HG02571 (cell line): ENCODE measurements around the gene XAF1.
"Not testable (repeated sequence)": the region's sequence is repeated elsewhere in the genome, so short reads cannot be mapped to it uniquely, and the experiment has no call there.

ENCODE experiments used
- ATAC-seq: cut with Tn5 transposase; IDR thresholded peaks from one replicate; pipeline ENCODE4 v1.9.1; 2021; ENCODE audit warnings: mild to moderate bottlenecking, moderate library complexity; ENCODE audit not compliant: unreplicated experiment

XAF1 gene

DNA sequence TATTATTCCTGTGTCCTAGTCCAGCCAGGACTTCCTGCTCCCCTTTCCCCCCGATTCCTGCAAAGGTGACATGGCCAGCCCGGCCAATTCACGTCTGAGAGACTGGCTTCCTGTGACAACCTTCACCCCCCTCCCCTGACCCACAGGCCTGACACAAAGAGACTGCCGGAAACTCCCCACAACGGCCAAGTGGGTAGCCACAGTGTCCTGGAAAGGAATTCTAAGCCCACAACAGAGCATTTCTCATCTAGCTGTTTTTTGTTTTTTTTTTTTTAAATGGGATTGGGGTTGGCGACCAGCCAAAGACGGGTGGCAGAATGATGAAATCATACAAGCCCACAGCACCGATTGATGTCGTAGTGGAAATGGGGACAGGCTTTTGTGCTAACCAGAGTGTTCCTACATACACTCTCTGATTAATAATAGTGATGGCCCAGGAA, 2.8 kb upstream of the XAF1 start:
- ATAC-seq, result no peak

GRCh38 chr17:6753546-6753945, 2.3 kb upstream of the XAF1 start:
- ATAC-seq, result no peak

DNA sequence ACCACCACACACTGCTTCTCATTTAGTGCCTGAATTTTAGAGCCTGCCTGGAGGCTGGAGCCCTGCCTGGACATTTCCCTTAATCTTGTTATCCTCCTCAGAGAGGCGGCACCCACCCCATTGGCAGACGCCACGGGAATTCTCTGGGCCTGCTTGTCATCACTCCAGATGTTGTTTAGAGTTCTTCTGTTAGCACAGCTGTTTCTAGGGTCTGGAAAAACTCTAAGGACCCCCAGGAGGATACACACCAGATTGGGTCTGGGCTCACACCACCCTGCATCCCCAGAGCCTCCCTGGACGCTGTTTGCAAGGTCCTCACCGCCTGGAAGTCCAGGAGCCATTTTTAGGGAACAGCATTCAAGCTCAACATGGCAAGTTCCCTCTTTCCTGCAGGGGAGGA, 565 bp upstream of the XAF1 start:
- ATAC-seq, result no peak

GRCh38 chr17:6756425-6757031, 682 bp downstream of the XAF1 start:
- ATAC-seq, result no peak

- ATAC-seq, result no peak
Measured at GRCh38 chr17:6757747-6758146, 1.9 kb downstream of the XAF1 start.

DNA sequence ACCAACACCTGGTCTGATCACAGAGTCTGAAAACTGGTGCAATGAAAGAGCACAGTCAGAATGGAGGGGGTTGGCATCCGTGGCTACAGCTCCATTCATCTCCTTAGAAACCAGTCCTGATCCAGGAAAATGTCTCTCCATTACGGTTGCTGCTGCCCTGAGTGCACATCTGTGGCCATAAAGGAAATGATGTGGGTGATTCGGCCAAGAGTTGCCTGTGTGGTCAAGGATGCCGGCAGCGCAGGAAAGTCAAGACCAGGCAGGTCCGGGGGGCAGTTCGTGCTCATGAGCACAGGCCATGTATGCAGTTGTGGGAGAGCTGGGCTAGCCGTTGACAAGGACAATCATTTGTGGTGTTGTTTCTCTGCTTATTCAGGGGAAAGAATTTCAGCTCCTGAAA, 5.9 kb downstream of the XAF1 start:
- ATAC-seq, result no peak

DNA sequence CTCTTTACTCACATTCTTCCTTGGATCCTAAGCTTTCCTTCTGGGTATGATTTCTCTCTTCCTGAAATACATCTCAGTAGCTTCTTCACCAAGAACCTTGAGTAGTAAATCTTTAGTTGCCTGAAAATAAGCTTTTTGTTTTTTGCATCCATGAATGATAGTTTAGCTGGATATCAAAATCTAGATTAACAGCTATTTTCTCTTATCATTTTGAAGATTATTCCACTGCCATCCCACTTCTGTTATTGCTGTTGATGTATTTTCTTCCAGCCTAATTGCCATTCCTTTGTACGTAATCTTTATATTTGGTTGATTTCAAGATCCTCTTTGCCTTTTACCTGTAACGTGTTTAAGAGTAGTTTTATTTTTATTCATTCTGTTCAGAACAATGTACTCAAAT, 12.6 kb downstream of the XAF1 start:
- ATAC-seq, result no peak

- no peak for ATAC-seq
Measured at GRCh38 chr17:6772016-6772415, 16.2 kb downstream of the XAF1 start.

- not testable (repeated sequence) for ATAC-seq
Measured at GRCh38 chr17:6774906-6775305, 19.1 kb downstream of the XAF1 start.

DNA sequence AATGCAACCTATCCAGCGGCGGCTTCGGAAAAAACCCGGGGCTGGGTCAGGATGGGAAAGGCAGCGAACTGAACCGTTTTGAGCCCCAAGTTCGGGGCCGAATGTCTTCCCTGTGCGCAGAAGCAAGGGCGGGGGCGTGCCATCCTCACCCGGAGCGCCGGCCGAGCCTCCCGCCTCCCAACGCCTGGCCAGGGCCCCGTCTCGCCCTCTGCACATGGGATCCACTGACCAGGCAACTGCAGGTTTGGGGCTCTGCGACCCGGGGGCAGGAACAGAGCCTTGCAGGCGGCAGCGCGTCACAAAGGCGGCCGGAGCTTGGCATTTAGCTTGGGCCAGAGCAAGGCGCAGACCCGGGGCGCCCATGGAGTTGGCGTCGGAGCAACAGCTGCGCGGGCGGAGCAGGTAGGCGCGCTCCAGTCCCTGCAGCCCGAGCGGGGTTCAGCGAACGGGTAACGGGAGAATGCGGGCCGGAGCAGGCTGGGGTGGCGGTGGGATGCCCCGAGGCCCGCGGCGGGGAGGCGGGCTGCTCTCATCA, 20.1 kb downstream of the XAF1 start, which contains the start of gene FBXO39:
Gene FBXO39 (plus strand): TSS at position 345 of the 535 bp plus-strand sequence. CDS start 3,654 bp downstream, outside the sequence.
- no peak for ATAC-seq

DNA sequence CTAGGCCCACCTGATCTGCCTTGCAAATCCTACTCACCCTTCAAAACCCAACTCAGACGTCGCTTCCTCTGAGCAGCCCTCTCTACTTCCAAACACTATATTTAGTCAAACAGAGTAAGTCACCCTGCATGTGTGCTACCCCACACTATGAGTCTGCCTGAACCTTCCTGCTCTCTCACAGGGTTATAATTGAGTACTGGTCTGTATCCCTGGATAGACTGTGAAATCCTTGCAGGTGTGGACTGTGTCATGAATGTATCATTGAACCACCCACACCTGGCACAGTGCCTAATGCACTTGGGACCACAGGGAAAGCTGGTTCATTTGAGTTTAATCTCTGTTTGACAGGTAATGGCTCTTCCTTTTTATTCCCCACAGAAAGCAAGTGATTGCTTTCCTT, 23.6 kb downstream of the XAF1 start:
- no peak for ATAC-seq

DNA sequence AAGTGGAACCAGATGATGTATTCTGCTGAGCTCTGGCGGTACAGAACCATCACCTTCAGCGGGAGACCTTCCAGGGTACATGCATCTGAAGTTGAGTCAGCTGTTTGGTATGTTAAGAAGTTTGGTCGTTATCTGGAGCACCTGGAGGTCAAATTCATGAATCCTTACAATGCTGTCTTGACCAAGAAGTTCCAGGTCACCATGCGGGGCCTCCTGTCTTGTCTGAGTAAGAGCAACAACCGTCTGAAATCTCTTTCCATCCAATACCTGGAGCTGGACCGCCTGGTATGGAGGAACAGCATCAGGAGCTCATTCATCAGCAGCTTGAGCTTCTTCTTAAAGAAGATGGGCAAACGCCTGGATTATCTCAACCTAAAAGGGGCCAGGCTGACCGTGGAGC, 24.2 kb downstream of the XAF1 start:
- ATAC-seq, result no peak

DNA sequence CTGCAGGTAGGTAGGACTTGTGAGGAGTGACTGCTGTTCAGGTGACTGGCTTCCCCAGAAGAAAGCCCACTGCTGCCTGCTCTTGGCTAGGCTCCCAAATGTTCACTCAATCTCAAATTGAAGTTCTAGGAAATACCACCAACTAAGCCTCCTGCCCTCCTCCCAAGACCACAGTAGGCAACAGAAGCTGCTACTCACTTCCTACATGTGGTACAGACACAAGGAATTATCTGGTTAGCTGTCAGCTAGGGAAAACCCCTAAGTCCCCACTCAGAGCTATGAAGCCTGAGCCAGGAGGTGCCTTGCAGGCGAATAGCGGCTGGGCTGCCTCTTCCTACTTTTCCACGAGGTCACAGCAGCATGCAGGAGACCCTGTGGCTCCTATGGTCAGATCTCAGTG, 25.0 kb downstream of the XAF1 start:
- ATAC-seq, result no peak

DNA sequence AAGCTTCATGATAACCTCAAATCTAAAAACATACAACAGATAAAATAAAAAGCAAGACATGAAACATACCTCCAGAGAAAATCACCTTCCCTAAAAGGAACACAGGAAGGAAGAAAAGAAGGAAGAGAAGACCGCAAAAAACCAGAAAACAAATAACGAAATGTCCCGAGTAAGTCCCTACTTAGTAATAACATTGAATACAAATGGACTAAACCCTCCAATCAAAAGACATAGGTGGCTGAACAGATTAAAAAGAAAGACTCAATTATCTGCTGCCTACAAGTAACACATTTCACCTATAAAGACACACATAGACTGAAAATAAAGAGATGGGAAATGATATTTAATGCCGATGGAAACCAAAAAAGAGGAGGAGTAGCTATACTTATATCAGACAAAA, 26.4 kb downstream of the XAF1 start:
- no peak for ATAC-seq

DNA sequence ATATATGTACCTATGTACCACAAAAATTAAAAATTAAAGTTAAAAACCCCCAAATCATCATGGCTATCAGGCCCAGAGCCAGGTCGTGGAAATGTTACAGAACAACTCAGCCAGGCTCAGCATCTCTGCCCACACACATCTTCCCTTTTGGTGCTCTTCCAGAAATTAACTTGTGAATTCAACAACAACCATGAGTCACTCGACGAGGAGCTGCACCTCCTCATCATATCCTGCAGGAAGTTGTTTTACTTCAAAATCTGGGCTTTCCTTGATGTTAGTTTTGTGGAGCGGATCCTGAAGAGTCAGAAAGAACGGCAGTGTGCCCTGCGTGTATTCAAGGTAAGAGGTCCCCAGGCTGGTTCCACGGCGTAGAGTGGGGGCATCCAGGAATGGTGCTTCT, 30.8 kb downstream of the XAF1 start:
- no peak for ATAC-seq

DNA sequence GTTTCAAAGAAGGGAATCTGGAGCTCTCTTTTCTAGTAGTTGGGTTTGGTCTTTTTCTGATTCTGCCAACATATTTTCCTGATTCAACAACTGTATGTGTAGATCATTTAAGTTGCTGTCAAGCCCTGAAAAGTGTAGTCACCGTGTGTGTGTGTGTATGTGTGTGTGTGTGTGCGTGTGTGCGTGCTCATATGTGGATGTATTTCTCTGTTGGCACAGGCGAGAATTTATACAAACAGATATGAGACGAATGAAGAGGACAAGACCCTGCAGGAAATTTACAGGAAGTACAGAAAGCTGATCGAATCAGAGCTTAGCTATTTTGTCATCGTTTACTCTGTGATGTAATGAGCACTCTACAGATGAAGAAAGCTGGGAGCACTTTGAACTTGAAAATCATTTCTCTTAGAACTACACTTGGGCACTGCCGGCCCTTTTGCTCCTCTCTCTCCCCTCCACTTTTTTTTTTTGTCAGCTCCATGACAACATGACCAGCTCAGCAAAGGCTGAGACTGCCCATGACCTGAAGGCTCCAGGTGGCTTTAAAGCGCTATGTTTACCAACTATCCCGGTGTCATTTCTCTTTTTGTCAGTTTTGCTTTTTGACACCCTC, 31.3 kb downstream of the XAF1 start:
- no peak for ATAC-seq

DNA sequence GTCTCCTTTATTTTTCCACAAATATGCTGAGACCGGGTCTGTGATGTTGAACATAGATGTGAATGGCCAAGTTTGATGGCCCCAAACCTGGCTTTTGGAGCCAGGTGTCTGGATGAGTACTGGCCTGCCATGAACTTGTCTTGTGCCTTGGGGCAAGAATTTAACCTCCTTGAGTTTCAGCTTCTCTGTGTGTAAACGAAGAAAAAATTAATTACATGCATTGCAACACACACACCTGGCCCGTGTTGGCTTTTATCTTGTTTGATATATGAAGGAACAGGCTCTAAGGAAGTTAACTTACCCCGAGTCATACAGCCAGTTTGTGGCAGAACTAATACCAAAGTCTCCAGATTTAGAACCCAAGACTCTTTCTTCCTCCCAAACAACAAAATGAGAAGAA, 33.3 kb downstream of the XAF1 start:
- no peak for ATAC-seq

GRCh38 chr17:6793748-6794493, 38.1 kb downstream of the XAF1 start:
- ATAC-seq, result no peak

DNA sequence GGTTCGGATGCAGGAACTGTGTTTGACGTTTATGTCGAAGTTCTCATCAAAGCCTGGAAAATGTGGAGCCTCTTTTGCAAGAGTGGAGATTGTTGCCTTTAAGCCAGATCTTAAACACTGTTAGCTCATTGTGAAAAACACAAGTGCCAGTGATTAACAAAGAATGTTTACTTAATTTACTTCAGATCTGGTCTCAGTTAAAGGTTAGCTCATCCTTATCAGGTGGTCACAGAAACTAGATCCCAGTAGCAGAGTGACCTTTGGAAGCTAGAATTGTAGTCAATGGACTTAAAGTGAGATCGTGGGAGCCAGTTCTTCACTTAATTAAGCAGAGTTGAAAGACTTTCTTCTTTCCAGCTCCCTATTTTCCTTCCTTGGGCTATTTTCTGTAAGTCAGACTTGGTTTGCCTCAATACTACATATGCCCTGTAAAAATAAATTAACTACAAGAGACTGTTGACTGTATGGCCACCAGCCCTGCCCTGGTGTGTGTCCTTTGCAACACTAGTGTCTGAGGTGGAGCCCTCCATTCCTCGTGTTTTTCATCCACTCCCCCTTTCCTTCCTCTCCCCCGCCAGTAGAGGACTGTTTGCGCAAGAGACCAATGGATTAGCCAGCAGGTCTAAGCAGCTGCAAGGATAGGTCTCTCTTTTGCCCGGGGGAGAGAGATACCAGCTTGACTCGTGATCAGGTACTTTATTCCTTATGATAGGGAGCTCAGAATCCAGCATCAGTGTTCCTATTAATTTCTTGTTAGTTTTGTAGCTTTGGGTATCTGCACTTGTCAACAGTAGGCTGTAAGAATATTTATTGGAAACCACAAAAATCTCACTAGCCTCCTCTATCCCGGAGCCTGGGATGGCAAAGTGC, 40.4 kb downstream of the XAF1 start:
- ATAC-seq, result no peak

GRCh38 chr17:6796887-6797490, 41.1 kb downstream of the XAF1 start:
- no peak for ATAC-seq
